Measurements from ENCODE around the gene KIF6. TPM values are rescaled to one million over a fixed set of nuclear protein-coding genes. Genes with fewer than 3 reads are reported as not detected.

Gene KIF6
- total RNA-seq, 1 donor from 2014 or later: 0.06 TPM

- DNase-seq (ENCODE audit: extremely low read depth, low read depth, low spot score): no peak
Measured at GRCh38 chr6:39560915-39561314, 164.3 kb downstream of the KIF6 start.

- no peak for DNase-seq (ENCODE audit: extremely low read depth, low read depth, low spot score)
Measured at GRCh38 chr6:39558591-39559190, 166.5 kb downstream of the KIF6 start.

GRCh38 chr6:39558079-39558478 is 167.1 kb downstream of the KIF6 start:
- no peak for DNase-seq (ENCODE audit: extremely low read depth, low read depth, low spot score)

GRCh38 chr6:39555136-39555535 is 170.1 kb downstream of the KIF6 start:
- DNase-seq (ENCODE audit: extremely low read depth, low read depth, low spot score): no peak

- no peak for DNase-seq (ENCODE audit: extremely low read depth, low read depth, low spot score)
Measured at GRCh38 chr6:39553860-39554802, 171.1 kb downstream of the KIF6 start.

GRCh38 chr6:39553029-39553428 is 172.2 kb downstream of the KIF6 start:
- no peak for DNase-seq (ENCODE audit: extremely low read depth, low read depth, low spot score)

GRCh38 chr6:39550191-39550590 is 175.0 kb downstream of the KIF6 start:
- DNase-seq (ENCODE audit: extremely low read depth, low read depth, low spot score): no peak

- no peak for DNase-seq (ENCODE audit: extremely low read depth, low read depth, low spot score)
Measured at GRCh38 chr6:39546731-39547130, 178.5 kb downstream of the KIF6 start.

GRCh38 chr6:39543950-39544349 is 181.3 kb downstream of the KIF6 start:
- no peak for DNase-seq (ENCODE audit: extremely low read depth, low read depth, low spot score)

GRCh38 chr6:39543095-39543494 is 182.1 kb downstream of the KIF6 start:
- DNase-seq (ENCODE audit: extremely low read depth, low read depth, low spot score): no peak

- no peak for DNase-seq (ENCODE audit: extremely low read depth, low read depth, low spot score)
Measured at GRCh38 chr6:39540454-39540853, 184.8 kb downstream of the KIF6 start.

GRCh38 chr6:39530201-39530759 is 194.9 kb downstream of the KIF6 start:
- DNase-seq (ENCODE audit: extremely low read depth, low read depth, low spot score): no peak

- DNase-seq (ENCODE audit: extremely low read depth, low read depth, low spot score): no peak
Measured at GRCh38 chr6:39527792-39528564, 197.2 kb downstream of the KIF6 start.

GRCh38 chr6:39524007-39524406 is 201.2 kb downstream of the KIF6 start:
- no peak for DNase-seq (ENCODE audit: extremely low read depth, low read depth, low spot score)

GRCh38 chr6:39521958-39522357 is 203.2 kb downstream of the KIF6 start:
- DNase-seq (ENCODE audit: extremely low read depth, low read depth, low spot score): no peak

- no peak for DNase-seq (ENCODE audit: extremely low read depth, low read depth, low spot score)
Measured at GRCh38 chr6:39520916-39521315, 204.3 kb downstream of the KIF6 start.

GRCh38 chr6:39520411-39520810 is 204.8 kb downstream of the KIF6 start:
- no peak for DNase-seq (ENCODE audit: extremely low read depth, low read depth, low spot score)

- no peak for DNase-seq (ENCODE audit: extremely low read depth, low read depth, low spot score)
Measured at GRCh38 chr6:39518221-39518620, 207.0 kb downstream of the KIF6 start.

- DNase-seq (ENCODE audit: extremely low read depth, low read depth, low spot score): no peak
Measured at GRCh38 chr6:39517756-39518155, 207.5 kb downstream of the KIF6 start.

GRCh38 chr6:39516471-39516870 is 208.7 kb downstream of the KIF6 start:
- DNase-seq (ENCODE audit: extremely low read depth, low read depth, low spot score): no peak

- no peak for DNase-seq (ENCODE audit: extremely low read depth, low read depth, low spot score)
Measured at GRCh38 chr6:39515471-39515870, 209.7 kb downstream of the KIF6 start.

Measured in glomerular endothelial cell (primary cell).